ENCODE results near the gene HSBP1.

The HSBP1 gene

DNA sequence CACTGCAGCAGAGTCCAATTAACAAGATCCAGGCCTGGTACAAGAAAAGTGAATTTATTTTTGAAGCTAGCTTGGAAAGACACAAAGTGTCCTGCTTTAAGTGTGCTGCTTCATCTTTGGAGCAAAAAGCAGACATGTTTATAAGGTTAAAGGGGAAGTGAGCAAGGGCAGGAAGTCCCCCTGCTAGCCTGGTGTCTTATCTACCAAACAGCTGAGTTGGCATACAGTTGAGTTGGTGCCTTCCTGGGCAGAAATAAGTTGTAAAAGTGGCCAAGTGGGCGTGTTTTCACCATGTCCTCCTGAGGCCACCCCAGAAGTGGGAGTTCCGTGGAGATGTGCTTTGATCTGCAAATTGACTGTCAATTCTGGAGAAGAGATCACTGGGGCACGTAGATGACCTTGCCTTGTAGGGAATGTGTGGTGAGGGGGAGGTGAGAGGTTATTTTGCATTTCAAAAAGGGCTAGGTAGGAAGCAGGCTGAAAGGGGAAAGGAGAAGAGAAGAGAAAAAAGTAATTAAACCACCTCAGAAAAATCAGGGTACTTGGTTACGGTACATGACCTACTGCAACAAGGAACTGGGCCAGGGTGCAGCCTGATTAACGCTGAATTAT, 38.3 kb upstream of the HSBP1 start:
- no peak overlapping the region for H3K27ac ChIP-seq (replicated peaks; ENCODE audit: low read length)
- no peaks in the 10 kb centered on the region for H3K9me3 ChIP-seq (replicated peaks in 1 of 2; ENCODE audit: control insufficient read depth in 2 of 2, insufficient read depth in 1 of 2, low read depth in 1 of 2, low read length in 2 of 2)
- no peak overlapping the region for H3K14ac ChIP-seq (ENCODE audit: low read length)
- H2BK15ac ChIP-seq (ENCODE audit: low read length): no peak overlapping the region
- peak overlapping the region in 1 of 2 donors; percentile 44 for H3K4me3 ChIP-seq (ENCODE audit: low read length in 2 of 2)
- H4K8ac ChIP-seq (ENCODE audit: low read depth, low read length): no peak overlapping the region
- no peaks in the 10 kb centered on the region for H3K36me3 ChIP-seq (replicated peaks in 1 of 2; ENCODE audit: control insufficient read depth in 2 of 2, insufficient read depth in 2 of 2, low read length in 2 of 2)
- no peaks in the 10 kb centered on the region for H3K27me3 ChIP-seq (ENCODE audit: control insufficient read depth in 3 of 3, insufficient read depth in 3 of 3, low read depth in 1 of 3, low read length in 3 of 3)
- H3K9ac ChIP-seq (ENCODE audit: low read depth, low read length, poor library complexity): no peak overlapping the region
- H3K4me1 ChIP-seq (ENCODE audit: control insufficient read depth in 2 of 2, insufficient read depth in 1 of 2, low read depth in 1 of 2, low read length in 2 of 2): peaks cover 2 to 9% of the 10 kb centered on the region in 2 donors
- H2AFZ ChIP-seq (ENCODE audit: low read length): no peak overlapping the region
- H3K4ac ChIP-seq (ENCODE audit: low read length): no peak overlapping the region
- H3K18ac ChIP-seq (ENCODE audit: low read length): no peak overlapping the region
- no peaks in the 10 kb centered on the region for H3K79me1 ChIP-seq (ENCODE audit: low read depth, low read length)
- H4K91ac ChIP-seq (ENCODE audit: low read depth, low read length, poor library complexity): no peak overlapping the region
- no peak overlapping the region for H2BK5ac ChIP-seq (ENCODE audit: low read length)
- H3K23ac ChIP-seq (ENCODE audit: low read depth, low read length, poor library complexity): no peak overlapping the region
- no peak for DNase-seq (ENCODE audit: low spot score)
- H2AK5ac ChIP-seq (ENCODE audit: low read depth, low read length): no peak overlapping the region
- no peak overlapping the region for H2BK12ac ChIP-seq (ENCODE audit: low read length)
- WGBS, 2 donors (ENCODE audit: extremely low coverage in 2 of 2, insufficient read length in 2 of 2, insufficient replicate concordance in 1 of 2): no CpG with 5 or more reads among the region's 5 CpGs
- H3K4me2 ChIP-seq (ENCODE audit: insufficient read depth, low read length, poor library complexity, severe bottlenecking): no peak overlapping the region
- no peak overlapping the region for H2BK120ac ChIP-seq (ENCODE audit: low read depth, low read length)

DNA sequence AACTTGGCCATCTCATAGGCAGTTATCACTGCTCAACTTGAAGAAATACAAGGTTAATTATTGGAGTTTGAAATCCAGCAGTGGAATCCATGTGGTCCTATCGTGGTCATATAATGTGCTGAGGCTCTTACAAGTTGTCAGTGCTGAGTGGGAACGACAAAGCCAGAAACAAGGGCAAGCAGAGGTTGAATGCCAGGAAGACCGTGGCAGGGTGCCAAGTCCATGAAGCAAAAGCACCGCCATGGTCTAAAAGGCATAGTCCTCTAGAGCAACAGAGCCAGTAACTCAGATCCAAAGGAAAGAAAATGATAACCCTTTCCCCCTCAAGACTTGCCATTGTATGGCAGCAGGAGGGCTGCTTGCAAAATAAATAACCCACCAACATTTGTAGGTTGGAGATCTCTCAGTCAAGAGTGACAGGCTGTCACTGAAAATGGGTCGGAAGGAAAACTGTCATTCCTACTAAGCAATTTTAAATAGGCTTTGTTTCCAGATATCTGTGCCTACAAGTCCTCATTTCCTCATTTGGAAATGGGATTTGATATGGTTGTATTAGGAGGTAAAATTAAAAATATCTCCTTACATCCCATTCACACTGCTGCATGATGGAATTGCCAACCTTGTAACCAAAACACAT, 36.4 kb upstream of the HSBP1 start:
- no peak overlapping the region for H2BK5ac ChIP-seq (ENCODE audit: low read length)
- no peak overlapping the region for H3K27ac ChIP-seq (replicated peaks; ENCODE audit: low read length)
- no peak overlapping the region for H3K4ac ChIP-seq (ENCODE audit: low read length)
- H2AK5ac ChIP-seq (ENCODE audit: low read depth, low read length): no peak overlapping the region
- H3K27me3 ChIP-seq (ENCODE audit: control insufficient read depth in 3 of 3, insufficient read depth in 3 of 3, low read depth in 1 of 3, low read length in 3 of 3): no peaks in the 10 kb centered on the region
- H2BK120ac ChIP-seq (ENCODE audit: low read depth, low read length): no peak overlapping the region
- H3K4me1 ChIP-seq (ENCODE audit: control insufficient read depth in 2 of 2, insufficient read depth in 1 of 2, low read depth in 1 of 2, low read length in 2 of 2): peaks cover 2 to 17% of the 10 kb centered on the region in 2 donors
- no peak overlapping the region for H3K14ac ChIP-seq (ENCODE audit: low read length)
- H2BK15ac ChIP-seq (ENCODE audit: low read length): no peak overlapping the region
- H2BK12ac ChIP-seq (ENCODE audit: low read length): no peak overlapping the region
- H3K79me1 ChIP-seq (ENCODE audit: low read depth, low read length): no peaks in the 10 kb centered on the region
- DNase-seq (ENCODE audit: low spot score): no peak
- no peaks in the 10 kb centered on the region for H3K9me3 ChIP-seq (replicated peaks in 1 of 2; ENCODE audit: control insufficient read depth in 2 of 2, insufficient read depth in 1 of 2, low read depth in 1 of 2, low read length in 2 of 2)
- WGBS, 2 donors (ENCODE audit: extremely low coverage in 2 of 2, insufficient read length in 2 of 2, insufficient replicate concordance in 1 of 2): no CpG with 5 or more reads among the region's 5 CpGs
- H4K8ac ChIP-seq (ENCODE audit: low read depth, low read length): no peak overlapping the region
- H2AFZ ChIP-seq (ENCODE audit: low read length): no peak overlapping the region
- no peak overlapping the region for H3K18ac ChIP-seq (ENCODE audit: low read length)
- no peak overlapping the region for H3K4me2 ChIP-seq (ENCODE audit: insufficient read depth, low read length, poor library complexity, severe bottlenecking)
- H4K91ac ChIP-seq (ENCODE audit: low read depth, low read length, poor library complexity): no peak overlapping the region
- H3K23ac ChIP-seq (ENCODE audit: low read depth, low read length, poor library complexity): no peak overlapping the region
- H3K9ac ChIP-seq (ENCODE audit: low read depth, low read length, poor library complexity): no peak overlapping the region
- no peaks in the 10 kb centered on the region for H3K36me3 ChIP-seq (replicated peaks in 1 of 2; ENCODE audit: control insufficient read depth in 2 of 2, insufficient read depth in 2 of 2, low read length in 2 of 2)
- no peak overlapping the region for H3K4me3 ChIP-seq (ENCODE audit: low read length in 2 of 2)

DNA sequence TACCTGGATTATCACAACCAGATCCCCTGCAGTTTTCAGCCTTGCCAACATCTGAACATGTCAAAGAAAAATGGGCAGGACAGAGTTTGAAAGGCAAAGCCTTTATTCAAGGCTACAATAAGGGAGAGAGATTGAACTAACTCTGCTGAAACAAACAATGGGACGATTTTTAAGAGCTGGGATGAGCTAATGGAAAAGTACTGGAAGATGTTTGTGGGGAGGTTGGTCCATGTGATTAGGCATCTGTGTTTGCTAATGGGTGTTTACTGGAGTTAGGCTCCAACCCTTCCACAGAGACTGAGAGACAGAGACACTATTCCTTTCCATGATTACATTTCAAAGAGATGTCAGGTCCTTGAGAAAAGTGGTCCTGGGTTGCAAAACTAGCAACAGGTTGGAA, 35.0 kb upstream of the HSBP1 start:
- Histone ChIP-seq H4K8ac (ENCODE audit: low read depth, low read length) (no peak overlapping the region), H2BK120ac (ENCODE audit: low read depth, low read length) (no peak overlapping the region)

DNA sequence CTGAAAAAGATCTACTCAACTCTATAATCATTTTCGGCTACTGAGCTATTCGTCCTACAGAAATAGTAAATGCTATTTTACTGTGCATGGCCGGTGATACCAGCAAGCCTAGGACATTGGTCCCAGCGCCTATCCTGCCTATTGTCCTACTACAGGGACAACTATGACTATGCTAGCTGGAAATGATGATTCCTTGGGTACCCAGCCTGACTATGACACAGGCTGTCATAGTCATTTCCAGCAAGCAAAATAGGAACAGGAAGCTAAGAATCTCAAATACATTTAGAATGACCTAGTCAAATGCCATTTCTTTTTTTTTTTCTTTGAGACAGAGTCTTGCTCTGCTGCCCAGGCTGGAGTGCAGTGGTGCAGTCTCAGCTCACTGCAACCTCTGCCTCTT, 33.7 kb upstream of the HSBP1 start:
- no peaks in the 10 kb centered on the region for H3K27me3 ChIP-seq (ENCODE audit: control insufficient read depth in 3 of 3, insufficient read depth in 3 of 3, low read depth in 1 of 3, low read length in 3 of 3)
- H3K4me3 ChIP-seq (ENCODE audit: low read length in 2 of 2): no peak overlapping the region
- no peak overlapping the region for H3K27ac ChIP-seq (replicated peaks; ENCODE audit: low read length)
- no peak overlapping the region for H4K91ac ChIP-seq (ENCODE audit: low read depth, low read length, poor library complexity)
- WGBS, 2 donors (ENCODE audit: extremely low coverage in 2 of 2, insufficient read length in 2 of 2, insufficient replicate concordance in 1 of 2): no CpG with 5 or more reads among the region's 4 CpGs
- no peak overlapping the region for H2AK5ac ChIP-seq (ENCODE audit: low read depth, low read length)
- H2AFZ ChIP-seq (ENCODE audit: low read length): no peak overlapping the region
- H3K14ac ChIP-seq (ENCODE audit: low read length): no peak overlapping the region
- H3K4me2 ChIP-seq (ENCODE audit: insufficient read depth, low read length, poor library complexity, severe bottlenecking): no peak overlapping the region
- H3K79me1 ChIP-seq (ENCODE audit: low read depth, low read length): no peaks in the 10 kb centered on the region
- no peak overlapping the region for H2BK120ac ChIP-seq (ENCODE audit: low read depth, low read length)
- no peaks in the 10 kb centered on the region for H3K9me3 ChIP-seq (replicated peaks in 1 of 2; ENCODE audit: control insufficient read depth in 2 of 2, insufficient read depth in 1 of 2, low read depth in 1 of 2, low read length in 2 of 2)
- H3K4me1 ChIP-seq (ENCODE audit: control insufficient read depth in 2 of 2, insufficient read depth in 1 of 2, low read depth in 1 of 2, low read length in 2 of 2): peaks cover 11 to 25% of the 10 kb centered on the region in 2 donors
- no peak overlapping the region for H4K8ac ChIP-seq (ENCODE audit: low read depth, low read length)
- DNase-seq (ENCODE audit: low spot score): no peak
- H3K9ac ChIP-seq (ENCODE audit: low read depth, low read length, poor library complexity): no peak overlapping the region
- no peak overlapping the region for H3K23ac ChIP-seq (ENCODE audit: low read depth, low read length, poor library complexity)
- H3K18ac ChIP-seq (ENCODE audit: low read length): no peak overlapping the region
- H2BK5ac ChIP-seq (ENCODE audit: low read length): no peak overlapping the region
- H2BK12ac ChIP-seq (ENCODE audit: low read length): no peak overlapping the region
- no peak overlapping the region for H3K4ac ChIP-seq (ENCODE audit: low read length)
- H3K36me3 ChIP-seq (replicated peaks in 1 of 2; ENCODE audit: control insufficient read depth in 2 of 2, insufficient read depth in 2 of 2, low read length in 2 of 2): no peaks in the 10 kb centered on the region
- H2BK15ac ChIP-seq (ENCODE audit: low read length): no peak overlapping the region

More for the DNA sequence above, 35.0 kb upstream of the HSBP1 start:
- Histone ChIP-seq H2BK12ac (ENCODE audit: low read length) (no peak overlapping the region), H4K91ac (ENCODE audit: low read depth, low read length, poor library complexity) (no peak overlapping the region), H3K79me1 (ENCODE audit: low read depth, low read length) (no peaks in the 10 kb centered on the region), H3K9ac (ENCODE audit: low read depth, low read length, poor library complexity) (no peak overlapping the region), H3K27ac (replicated peaks; ENCODE audit: low read length) (no peak overlapping the region), H3K27me3 (ENCODE audit: control insufficient read depth in 3 of 3, insufficient read depth in 3 of 3, low read depth in 1 of 3, low read length in 3 of 3) (no peaks in the 10 kb centered on the region), H2BK15ac (ENCODE audit: low read length) (no peak overlapping the region), H2BK5ac (ENCODE audit: low read length) (no peak overlapping the region), H2AFZ (ENCODE audit: low read length) (no peak overlapping the region), H3K36me3 (replicated peaks in 1 of 2; ENCODE audit: control insufficient read depth in 2 of 2, insufficient read depth in 2 of 2, low read length in 2 of 2) (no peaks in the 10 kb centered on the region), H3K4ac (ENCODE audit: low read length) (no peak overlapping the region), H3K4me2 (ENCODE audit: insufficient read depth, low read length, poor library complexity, severe bottlenecking) (no peak overlapping the region), H3K4me3 (ENCODE audit: low read length in 2 of 2) (no peak overlapping the region), H3K9me3 (replicated peaks in 1 of 2; ENCODE audit: control insufficient read depth in 2 of 2, insufficient read depth in 1 of 2, low read depth in 1 of 2, low read length in 2 of 2) (no peaks in the 10 kb centered on the region), H3K23ac (ENCODE audit: low read depth, low read length, poor library complexity) (no peak overlapping the region), H3K18ac (ENCODE audit: low read length) (no peak overlapping the region), H3K14ac (ENCODE audit: low read length) (no peak overlapping the region), H3K4me1 (ENCODE audit: control insufficient read depth in 2 of 2, insufficient read depth in 1 of 2, low read depth in 1 of 2, low read length in 2 of 2) (peaks cover 11 to 25% of the 10 kb centered on the region in 2 donors), H2AK5ac (ENCODE audit: low read depth, low read length) (no peak overlapping the region)
- no peak for DNase-seq (ENCODE audit: low spot score)
- no CpG with 5 or more reads among the region's 1 CpG for WGBS, 2 donors (ENCODE audit: extremely low coverage in 2 of 2, insufficient read length in 2 of 2, insufficient replicate concordance in 1 of 2)
